SK-N-SH treated with all-trans-retinoic acid at 6 μM for 48 hours (cell line): ENCODE results near the gene TNS3.

Experiments used
- CSDC2 ChIP-seq: fragments of 250-450 bp; sonication (Bioruptor Pico); IDR thresholded peaks from 2 replicates; pipeline ENCODE4 v1.5.0; 2020; ENCODE audit warnings: mild to moderate bottlenecking, moderate library complexity
- RARB ChIP-seq: fragments of 250-450 bp; sonication (Bioruptor Pico); IDR thresholded peaks from 2 replicates; pipeline ENCODE4 v1.8.0; 2021; ENCODE audit warnings: mild to moderate bottlenecking, moderate library complexity
- ZFP3 ChIP-seq: fragments of 250-450 bp; sonication (Bioruptor Pico); IDR thresholded peaks from 2 replicates; pipeline ENCODE4 v1.5.0; 2020; ENCODE audit warnings: mild to moderate bottlenecking, moderate library complexity
- ZNF565 ChIP-seq: fragments of 450-650 bp; formaldehyde crosslinking; conservative IDR thresholded peaks from 2 replicates; pipeline ENCODE4 v1.5.0; 2020; ENCODE audit warnings: low read depth, mild to moderate bottlenecking, moderate library complexity

GRCh38 chr7:47565640-47566250 is 16.2 kb downstream of the TNS3 start:
- TF ChIP-seq CSDC2 (CRISPR knock-in tag), result no peak
- no peak for TF ChIP-seq ZNF565
- TF ChIP-seq ZFP3 (CRISPR knock-in tag), result no peak
- no peak for TF ChIP-seq RARB (CRISPR knock-in tag)
